Stimulated activated CD8-positive, alpha-beta memory T cell treated with anti-CD3 and anti-CD28 coated beads, Interleukin-7, amount 100 ng/mL, for 4 hours (primary cell): ENCODE results near the gene SNRPA1.

Experiments used
- DNase-seq, 2 donors: peaks; one replicate each; pipeline ENCODE4 v3.0.0-alpha.2; 2020; ENCODE audit warnings: low read depth in 2 of 2

Gene SNRPA1

DNA sequence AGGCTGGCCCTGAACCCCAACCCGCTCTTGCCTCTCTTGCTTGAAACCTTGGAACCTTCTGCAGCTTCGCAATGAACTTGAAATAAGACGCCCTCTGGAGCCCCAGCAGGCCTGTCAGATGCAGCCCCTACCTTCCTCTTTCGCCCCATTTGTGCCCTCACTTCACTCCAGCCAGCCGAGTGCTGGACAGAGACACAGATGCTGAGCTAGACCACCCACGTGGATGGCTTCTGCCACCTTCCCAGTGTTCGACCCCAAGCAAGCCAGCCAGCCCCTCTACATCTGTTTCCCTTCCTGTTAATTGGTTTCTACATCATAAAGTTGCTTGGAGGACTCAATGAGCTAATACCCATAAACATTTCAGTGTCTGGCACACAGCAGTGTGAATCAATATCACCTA is 23.8 kb upstream of the SNRPA1 start:
- no peak for DNase-seq

DNA sequence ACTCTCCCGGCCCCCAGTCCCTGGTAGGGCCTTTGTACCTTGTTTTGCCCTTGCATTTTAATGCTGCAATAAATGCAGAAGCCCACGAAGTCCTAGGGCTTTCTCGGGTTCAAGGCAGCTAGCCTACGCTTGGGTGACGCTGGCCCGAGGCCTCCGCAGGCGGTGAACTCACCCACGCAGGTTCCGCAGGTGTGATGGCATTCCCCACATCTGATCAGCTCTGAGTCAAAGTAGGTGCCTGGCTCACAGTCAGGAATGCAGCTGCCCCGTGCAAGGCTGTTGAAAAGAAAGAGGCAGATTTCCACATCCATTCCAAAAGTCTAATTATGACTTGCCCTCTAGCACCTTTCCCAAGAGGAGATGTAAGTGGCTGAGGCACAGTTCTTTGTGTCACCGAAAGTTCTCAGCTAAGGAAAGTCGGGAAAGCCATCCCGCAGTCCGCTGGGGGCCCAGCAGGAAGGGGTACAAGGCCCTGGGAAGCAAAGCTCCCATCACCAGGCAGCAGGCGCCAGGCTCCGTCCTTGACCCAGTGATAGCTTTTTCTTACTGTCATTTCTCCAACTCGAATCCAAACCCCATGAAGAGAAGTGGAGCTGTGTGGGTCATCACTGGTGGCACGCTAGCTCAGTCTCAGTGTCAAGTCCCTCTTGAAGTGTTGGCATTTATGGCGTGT is 23.2 kb upstream of the SNRPA1 start:
- no peak for DNase-seq

DNA sequence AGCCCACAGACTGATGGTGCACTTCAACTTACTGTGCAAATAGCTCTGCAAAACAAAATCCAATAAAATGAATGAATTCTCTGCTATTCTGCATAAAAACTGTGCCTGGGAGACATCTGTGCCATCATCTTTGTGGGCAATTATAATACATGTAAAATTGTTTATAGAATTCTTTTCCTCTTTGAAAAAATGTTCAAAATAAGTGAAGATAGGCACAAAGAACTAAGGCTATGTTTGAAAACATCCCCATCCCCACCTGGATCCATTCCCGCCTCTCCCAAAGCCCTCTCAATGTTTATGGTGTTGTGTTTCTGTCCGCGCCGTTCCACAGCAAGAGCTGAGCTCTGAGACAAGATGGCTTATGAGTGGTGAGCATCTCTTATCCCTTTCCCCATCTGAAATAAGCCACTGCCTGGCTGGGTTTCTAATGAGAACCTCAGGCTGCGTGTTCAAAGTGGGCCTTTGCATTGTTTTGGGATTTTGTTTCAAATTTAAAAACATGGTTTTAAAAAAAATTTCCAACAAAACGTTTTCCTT is 22.4 kb upstream of the SNRPA1 start:
- no peak for DNase-seq

DNA sequence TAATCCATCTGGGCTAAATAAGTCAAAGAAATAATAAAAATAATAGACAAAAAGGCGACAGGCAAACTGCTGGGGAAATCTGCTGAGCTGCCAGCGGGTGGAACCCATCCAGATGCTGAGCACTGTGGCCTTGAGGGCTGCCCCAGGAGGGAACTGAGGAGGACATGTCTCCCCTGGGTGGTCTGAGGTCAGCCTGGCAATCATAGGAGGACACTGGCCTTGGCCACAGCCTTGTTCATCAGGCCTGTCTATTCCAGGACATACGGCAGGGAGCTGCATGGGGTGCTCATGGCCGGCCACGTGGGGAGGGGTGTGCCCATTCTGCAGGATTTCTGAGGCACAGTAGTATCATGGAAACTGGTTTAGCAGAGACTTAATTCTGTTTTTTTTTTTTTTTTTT is 21.5 kb upstream of the SNRPA1 start:
- DNase-seq, result no peak

DNA sequence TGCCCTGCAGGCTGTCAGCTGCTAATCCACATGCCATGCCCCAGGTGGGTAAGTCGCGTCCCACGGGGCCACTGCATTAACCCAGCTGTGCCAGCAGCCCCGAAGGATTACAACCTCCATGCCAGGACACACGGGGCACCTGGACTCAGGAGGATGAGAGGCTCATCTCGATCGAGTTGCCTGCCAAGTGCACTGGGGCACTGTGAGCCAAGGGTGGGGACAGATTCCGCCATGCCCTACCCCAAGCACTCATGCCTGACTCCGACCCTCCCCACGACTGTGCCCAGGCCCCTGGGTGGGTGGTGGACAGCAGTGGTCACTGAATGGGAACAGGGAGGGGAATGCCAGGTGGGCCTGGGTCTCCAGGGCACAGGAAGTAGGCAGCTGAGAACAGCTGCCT is 20.7 kb upstream of the SNRPA1 start:
- DNase-seq, result no peak

DNA sequence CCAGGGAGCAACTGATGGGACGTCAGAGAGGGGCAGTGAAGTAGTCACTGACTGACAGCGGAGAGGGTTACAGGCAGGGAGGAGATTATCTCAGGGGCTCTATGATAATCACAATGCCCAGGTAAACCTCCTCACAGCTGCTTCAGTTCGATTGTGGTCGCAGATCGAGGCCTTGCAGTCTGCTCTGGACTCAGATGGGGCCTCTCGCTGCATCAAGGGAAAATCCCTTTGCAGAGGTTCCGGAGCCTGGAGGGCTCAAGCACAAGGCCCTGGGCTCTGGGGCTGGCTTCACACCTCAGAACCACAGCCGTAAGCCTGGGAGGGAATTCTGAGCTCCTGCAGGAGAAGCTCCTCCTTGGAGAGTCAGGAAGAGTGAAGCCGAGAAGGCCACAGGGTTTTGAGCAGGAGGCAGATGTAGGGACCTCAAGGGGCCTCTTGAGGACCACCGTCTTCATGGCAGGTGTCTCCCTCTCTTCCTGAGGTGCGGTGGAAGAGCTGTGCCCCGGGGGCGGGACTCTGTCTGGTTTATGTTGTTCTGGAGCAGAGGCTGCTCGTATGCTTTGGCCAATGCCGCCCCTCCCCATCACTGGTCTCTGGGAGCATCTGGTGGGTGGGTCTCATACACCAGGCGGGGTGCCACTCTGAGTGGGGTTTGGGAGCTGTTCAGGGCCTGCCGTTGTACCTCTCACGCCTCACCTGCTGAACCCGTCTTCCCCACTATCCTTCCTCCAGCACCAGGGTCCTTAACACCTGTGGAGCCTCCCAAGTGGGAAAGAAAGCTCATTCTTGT is 19.5 kb upstream of the SNRPA1 start:
- DNase-seq, result no peak

DNA sequence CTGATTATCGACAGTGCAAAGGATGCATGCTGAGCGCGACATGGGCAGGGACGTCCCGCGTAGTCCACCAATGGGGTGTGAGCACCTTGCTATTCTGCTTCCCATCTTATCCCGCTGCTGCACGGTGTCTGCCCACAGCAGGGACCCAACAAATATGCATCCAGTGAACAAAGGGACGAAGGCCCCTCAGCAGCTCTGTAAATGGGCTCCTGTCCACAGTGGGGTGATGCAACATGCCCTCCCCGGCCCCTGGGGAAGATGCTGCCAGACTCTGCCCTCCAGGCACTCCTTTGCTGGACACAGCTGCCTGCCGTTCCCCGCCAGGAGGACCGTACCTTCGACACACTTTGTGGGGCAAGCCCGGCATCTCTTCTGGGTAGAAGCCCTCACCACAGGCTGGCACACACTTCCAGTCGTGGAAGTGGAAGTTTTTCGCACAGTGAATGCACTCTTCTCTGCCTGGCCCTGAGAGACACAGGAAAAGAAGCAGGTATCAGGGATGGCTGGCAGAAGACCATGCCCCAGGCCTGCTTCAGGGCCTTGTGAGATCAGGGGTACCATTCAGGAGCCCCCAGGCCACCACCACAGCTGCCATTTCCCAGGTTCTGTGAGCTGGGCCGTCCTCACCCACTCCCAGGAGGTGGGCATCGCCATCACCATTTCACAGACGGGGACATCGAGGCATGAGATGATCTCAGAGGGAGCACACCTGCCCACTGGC is 18.2 kb upstream of the SNRPA1 start:
- DNase-seq, result no peak

DNA sequence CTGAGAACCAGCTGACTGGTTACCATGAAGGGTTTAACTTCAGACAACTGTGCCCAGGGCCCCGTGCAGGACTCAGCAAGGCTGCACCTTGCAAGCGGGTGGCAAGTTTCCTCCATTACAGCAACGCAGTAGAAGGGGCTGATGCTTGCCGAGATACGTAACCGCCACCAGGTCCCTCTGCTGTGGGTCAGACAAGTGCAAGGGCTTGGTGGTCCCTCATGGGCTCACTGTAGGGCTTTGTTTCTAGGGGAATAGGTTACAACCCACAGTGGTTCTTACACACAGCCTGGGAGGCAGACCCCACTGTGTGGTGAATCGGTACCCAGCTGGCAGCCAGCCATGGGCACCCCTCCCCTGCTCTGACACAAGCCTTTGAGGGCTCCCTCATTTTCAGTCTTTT is 15.5 kb upstream of the SNRPA1 start:
- no peak for DNase-seq

DNA sequence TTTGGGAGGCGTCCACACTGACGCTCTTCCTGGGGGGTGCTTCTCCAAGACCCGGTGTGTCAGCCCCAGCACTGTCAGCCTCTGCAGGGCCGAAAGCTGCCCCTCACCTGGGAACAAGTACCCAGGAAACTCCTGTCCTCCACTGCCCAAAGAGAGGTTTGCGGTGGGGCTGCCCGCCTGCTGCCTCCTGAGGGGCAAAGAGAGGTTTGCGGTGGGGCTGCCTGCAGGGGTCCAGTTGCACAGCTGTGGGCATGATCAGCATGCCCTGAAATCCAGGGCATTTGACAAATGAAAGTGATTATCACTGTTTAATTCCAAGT is 15.1 kb upstream of the SNRPA1 start:
- no peak for DNase-seq

DNA sequence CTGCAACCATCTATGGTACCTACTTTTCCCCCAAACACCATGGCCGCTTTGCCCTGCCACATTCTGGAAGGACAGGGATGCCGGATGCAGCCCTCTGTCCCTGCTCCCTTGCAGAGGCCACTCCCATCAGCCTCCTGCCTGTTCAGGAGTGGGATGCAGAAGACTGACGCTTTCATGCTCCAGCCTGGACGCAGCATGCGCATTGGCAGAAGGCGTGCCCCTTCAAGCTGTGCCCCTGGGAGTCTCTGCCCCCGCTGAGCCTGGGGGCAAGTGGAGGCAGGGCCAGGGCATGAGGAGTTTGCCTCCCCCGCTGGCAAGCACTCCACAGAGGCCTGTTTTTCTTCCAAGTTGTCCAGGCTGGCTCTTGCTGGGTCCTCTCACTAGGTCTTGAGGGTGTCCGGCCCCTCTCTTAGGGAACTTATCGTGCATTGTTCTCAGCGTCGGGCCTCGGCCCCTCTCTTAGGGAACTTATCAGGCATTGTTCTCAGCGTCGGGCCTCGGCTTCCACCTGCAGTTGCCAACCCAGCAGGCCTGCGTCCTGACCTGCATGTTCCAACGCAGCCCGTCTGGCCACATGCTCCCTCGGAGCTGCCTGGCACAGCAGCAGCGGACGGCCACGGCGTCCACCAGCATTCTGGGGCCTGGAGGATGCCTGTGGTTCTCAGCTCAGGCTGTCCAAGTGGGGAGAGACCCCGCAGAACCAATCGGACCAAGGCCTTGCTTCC is 14.6 kb upstream of the SNRPA1 start:
- no peak for DNase-seq

DNA sequence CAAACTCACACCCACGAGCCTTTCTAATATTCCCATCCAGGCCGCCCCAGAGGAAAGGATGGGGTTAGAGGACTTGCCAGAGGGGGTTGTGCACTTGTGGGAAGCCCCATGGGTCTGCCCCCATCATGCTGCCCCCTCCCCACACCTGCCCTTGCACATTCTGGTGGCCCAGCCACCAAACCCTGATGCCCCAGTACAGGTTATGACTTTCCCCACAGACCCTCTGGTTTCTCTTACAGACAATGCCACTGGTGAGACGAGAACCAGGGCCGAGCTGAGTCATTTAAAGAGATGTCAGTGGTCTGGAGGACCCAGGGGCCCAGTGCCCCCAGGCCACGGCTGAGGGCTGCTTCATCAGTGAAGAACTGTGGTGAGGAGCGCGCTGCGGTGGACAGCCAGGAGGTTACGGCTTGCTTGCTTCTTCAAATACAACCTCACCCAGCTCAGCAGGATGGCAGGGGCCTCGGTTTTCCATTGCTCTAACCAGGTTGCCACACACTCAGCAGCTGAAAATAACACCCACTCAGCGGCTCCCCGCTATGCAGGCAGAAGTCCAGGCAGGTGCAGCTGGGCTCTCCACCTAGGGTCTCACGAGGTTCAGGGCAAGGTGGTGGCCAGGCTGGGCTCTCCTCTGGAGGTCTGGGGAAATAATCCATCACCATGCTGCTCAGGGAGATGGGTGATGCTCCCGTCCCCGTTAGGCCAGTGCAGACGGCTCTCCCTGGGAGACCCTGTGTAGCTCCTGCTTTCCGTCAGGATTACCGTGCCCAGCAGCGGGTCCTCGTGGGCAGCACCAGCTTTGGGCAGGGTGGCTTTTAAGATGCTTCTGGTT is 13.8 kb upstream of the SNRPA1 start:
- no peak for DNase-seq

DNA sequence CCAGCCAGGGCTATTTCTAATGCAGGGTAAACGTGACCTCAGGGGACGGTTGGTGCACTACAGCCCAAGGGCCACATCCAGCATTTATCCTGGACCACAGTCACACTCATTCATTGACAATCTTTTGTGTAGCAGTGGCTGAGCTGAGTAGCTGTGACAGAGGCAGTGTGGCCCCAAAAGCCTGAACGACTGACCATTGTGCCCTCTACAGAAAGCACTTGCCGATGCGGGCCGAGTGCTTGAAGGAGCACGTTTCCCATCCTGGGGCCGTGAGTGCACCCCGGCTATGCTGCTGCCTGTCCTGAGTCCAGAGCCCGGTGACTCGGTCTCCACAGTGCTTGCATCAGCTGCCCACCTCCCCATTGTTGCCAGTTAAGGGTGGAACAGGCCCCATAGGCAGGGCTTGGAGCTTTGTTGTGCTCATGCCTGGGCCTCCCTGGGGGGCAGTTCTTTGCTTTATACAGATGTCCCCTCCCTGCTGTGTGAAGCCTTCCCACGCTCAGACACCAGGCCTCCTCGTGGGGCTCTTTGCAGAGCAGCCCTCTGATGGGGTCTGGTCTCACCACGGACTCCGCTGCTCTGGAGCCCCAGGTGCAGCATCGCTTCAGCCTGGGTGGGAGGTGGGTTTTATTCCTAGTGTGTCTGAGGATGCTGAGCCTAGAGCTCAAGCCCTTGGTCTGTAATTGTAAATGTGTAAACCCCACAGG is 13.0 kb upstream of the SNRPA1 start:
- DNase-seq, result no peak

DNA sequence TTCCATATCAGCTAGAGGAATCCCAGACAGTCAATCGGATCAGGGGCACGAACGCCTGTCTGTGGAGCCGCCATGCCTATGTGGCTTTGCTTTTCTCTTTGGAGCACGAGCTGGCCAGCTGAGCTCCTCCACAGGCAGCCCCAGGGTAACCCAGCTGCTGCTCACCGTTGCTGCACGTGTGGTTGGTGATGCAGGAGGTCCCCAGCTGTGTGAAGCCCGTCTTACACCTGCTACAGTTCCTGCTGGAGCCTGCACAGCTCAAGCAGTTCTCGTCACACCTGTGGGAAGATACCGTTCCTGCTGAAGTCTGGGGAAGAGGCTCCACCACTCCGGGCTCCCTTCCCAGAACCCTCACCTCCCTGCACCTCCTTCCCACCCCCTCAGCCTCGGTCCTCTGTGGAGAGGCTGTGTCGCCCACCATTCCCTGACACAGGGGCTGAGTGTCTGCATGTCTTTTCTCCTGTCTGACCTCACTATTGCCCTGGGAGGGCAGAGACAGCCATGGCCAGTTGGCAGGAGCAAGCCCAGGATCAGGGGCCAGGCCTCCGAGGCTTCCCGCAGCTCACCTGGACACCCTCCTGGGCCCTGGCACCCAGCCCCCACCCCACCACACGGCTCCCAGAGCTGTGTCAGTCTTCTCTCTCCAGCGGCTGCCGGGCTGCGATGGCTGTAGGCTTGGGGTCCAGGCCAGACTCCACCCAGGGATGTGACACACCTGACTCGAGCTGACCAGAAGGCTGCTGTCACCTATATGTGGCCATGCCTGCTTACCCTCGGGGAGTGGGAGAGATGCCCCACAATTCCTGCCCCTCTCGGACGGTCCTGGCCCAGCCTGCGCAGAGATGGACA is 12.2 kb upstream of the SNRPA1 start:
- DNase-seq, result no peak

DNA sequence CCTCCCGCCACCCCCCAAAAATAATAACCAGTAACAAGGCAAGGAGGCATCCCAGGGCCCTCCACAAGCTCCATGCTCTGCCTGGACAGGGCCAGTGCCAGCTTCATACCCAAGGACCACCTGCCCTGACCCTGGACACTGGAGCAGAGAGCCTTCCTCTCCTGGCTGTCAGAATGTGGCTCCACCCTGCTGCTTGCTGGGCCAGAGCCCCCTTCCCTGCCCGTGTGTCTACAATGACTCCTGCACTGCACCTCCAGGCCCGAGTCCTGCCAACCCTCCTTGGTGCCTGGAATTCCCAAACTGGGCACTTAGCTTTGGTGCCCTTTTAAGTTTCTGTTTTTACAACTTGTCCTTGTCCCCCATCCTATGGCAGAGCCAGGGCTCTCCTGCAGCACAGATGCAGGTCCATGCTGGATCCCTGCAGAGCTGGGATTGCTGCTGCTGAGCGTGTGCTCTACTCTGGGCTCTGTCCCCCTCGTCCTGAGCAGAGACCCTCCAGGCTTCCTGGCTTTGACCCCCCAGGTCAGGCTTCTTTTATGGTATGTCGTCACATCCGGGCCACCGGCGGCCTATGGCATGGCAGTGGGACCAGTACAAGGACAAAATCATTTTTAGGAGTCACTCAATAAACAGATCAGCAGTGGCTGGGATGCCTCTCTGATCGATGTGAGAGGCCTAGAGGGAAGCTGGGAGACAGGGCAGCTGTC is 11.4 kb upstream of the SNRPA1 start:
- no peak for DNase-seq

DNA sequence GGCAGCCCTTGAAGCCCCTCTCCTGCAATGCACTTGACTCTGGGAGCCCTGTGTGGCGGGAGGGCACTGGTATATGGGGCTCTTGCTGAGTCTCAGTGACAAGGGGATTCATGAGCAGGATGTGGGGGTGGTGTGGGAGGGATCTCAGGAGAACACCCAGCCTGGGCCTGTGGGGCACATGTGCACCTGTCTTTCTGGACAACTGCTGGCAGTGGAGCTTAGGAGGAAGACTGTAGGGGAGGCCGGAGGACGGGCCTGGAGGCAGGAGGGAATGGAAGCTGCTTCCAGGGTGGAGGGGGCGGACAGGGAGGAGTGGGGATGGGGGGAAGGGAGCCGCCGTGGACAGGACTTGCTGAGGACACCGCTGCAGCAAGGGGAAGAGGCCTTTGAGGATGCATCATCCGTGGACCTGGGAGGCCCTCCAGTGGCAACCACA is 10.8 kb upstream of the SNRPA1 start:
- DNase-seq, result no peak

DNA sequence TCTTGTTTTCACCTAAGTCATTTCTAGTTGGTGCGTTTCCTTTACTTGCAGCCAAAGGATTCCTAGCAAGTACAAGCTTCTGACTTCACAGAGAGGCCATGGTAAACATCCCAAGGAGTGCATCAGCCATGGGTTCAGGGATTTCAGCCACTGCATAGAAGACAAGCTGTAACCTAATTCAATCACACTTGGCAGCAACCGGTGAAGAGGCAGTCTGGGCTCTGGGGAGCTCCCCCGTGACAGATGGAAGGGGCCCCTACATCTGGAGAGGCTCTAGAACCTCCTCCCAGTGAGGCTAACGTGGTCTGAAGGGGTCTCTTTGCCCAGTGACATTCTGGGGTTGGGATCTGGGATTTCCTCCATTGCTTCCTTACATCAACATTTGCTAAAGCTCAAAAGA is 8.4 kb upstream of the SNRPA1 start:
- no peak for DNase-seq

DNA sequence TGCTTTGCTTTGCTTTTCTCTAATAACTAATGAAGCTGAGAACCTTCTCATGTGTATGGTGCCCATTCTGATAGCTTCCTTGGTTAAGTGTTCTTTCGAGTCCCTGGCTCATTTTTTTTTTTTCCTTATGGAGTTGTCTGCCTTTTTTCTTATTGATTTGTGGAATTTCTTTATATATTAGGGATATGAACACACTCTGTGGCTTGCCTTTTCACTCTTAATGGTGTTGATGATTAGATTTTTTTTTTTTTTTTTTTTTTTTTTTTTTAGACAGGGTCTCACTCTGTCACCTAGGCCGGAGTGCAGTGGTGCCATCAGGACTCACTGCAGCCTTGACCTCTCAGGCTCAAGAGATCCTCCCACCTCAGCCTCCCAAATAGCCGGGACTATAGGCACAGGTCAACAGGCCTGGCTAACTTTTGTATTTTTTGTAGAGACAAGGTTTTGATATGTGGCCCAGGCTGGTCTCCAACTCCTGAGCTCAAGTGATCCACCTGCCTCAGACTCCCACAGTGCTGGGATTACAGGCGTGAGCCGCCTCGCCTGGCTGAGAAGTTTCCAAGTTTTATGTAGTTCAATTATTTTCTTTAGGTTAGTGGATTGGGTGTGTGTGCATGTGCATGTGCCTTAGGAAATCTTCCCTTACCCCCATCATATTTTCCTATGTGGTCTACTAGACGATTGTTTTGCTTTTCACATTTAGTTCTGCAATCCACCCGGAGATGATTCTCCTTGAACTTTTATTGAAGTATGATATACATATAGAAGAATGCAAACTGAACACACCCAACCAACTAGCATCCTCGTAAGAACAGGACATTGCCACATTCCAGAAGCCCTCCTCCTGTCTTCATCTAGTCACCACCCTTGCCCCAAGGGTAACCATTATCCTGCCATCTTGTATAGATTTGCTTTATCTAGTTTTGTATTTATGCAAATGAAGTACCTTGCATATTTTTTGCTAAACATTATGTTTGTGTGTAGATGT is 1.7 kb upstream of the SNRPA1 start:
- no peak for DNase-seq
